ENCODE data around the gene TH. TPM values are rescaled to one million over a fixed set of nuclear protein-coding genes. Genes with fewer than 3 reads are reported as not detected.

TH gene
- polyA plus RNA-seq, 1 donor from 2014 or later = 3.6 TPM

DNA sequence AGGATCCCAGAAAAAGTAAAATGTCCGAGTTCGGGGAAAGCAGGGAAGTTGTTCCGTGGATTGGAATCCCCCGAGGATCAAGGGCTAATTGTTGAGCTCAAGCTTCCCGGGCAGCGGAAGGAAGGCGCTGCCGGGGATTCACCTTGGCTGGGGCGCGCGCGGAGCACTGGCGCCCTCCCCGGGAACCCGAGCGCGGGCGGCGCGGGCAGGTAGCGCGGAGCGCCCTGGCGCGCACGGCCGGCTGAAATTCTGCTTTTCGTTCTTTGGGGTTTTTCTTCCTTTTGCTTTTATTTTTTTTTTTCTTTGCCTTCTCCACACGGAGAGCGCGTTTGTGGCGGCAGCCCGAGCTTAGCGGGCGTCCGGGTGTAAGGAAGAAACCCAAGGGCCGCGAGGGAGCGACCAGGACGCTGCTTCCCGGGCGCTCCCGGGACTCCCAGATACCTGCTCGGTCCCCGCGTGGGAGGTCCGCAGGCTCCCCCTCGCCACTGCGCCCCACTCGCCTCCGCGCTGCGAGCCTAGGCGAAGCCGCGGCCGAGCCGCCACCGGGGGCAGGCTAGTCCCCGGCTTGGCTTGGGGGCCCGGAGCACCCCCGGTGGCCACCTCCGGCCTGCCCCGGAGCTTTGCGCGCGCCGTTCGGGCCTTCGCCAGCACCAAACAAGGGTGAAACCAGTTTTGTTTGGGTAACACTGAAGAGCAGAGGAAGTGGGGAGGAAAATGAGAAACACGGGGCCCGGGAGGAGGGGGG lies 27.6 kb downstream of the TH start:
- no peak overlapping the region for H3K27ac ChIP-seq (ENCODE audit: low read length)
- no peaks in the 10 kb centered on the region for H3K9me2 ChIP-seq (ENCODE audit: insufficient read depth, low read length)
- no peaks in the 10 kb centered on the region for H3K36me3 ChIP-seq (ENCODE audit: insufficient read depth, low read length)
- no peaks in the 10 kb centered on the region for H4K20me1 ChIP-seq (ENCODE audit: insufficient read depth)
- no peak overlapping the region for H3K9ac ChIP-seq (ENCODE audit: low read length)
- no peak overlapping the region for H3K4me2 ChIP-seq (ENCODE audit: low read length)
- peaks cover 89% of the 10 kb centered on the region for H3K27me3 ChIP-seq (ENCODE audit: insufficient read depth, low read depth, low read length)
- H3F3A ChIP-seq (ENCODE audit: insufficient read depth, low read length, poor library complexity, severe bottlenecking) = no peaks in the 10 kb centered on the region
- peak overlapping the region; percentile 37 for H3K4me3 ChIP-seq (ENCODE audit: low read length)
- no peak overlapping the region for H2AFZ ChIP-seq (ENCODE audit: low read depth, low read length)
- no peak for TF ChIP-seq SMC3 (conservative IDR thresholded peaks at IDR 0.05; ENCODE audit: poor library complexity)
- TF ChIP-seq REST (IDR thresholded peaks at IDR 0.05; ENCODE audit: borderline replicate concordance) = no peak
- peak; percentile 79 for TF ChIP-seq EZH2 (IDR thresholded peaks at IDR 0.05; ENCODE audit: borderline replicate concordance, insufficient read depth, low read length, poor library complexity, severe bottlenecking)
- H3K9me3 ChIP-seq (ENCODE audit: low read length) = no peaks in the 10 kb centered on the region
- H3K79me2 ChIP-seq (replicated peaks; ENCODE audit: insufficient read depth, low read length) = no peaks in the 10 kb centered on the region

- Histone ChIP-seq H2AFZ (ENCODE audit: low read depth, low read length) (no peak overlapping the region), H4K20me1 (ENCODE audit: insufficient read depth) (no peaks in the 10 kb centered on the region), H3K27me3 (ENCODE audit: insufficient read depth, low read depth, low read length) (peaks cover 92% of the 10 kb centered on the region), H3K4me2 (ENCODE audit: low read length) (no peak overlapping the region), H3K9ac (ENCODE audit: low read length) (no peak overlapping the region), H3K4me3 (ENCODE audit: low read length) (no peak overlapping the region), H3K36me3 (ENCODE audit: insufficient read depth, low read length) (no peaks in the 10 kb centered on the region), H3K27ac (ENCODE audit: low read length) (no peak overlapping the region), H3K79me2 (replicated peaks; ENCODE audit: insufficient read depth, low read length) (no peaks in the 10 kb centered on the region), H3K9me3 (ENCODE audit: low read length) (no peaks in the 10 kb centered on the region), H3K9me2 (ENCODE audit: insufficient read depth, low read length) (no peaks in the 10 kb centered on the region), H3F3A (ENCODE audit: insufficient read depth, low read length, poor library complexity, severe bottlenecking) (no peaks in the 10 kb centered on the region)
- TF ChIP-seq RAD21 (conservative IDR thresholded peaks at IDR 0.05) = no peak
- no peak for TF ChIP-seq EP300 (conservative IDR thresholded peaks at IDR 0.05; ENCODE audit: poor library complexity, severe bottlenecking)
- TF ChIP-seq MXI1 (conservative IDR thresholded peaks at IDR 0.05; ENCODE audit: poor library complexity, severe bottlenecking) = no peak
- no peak for TF ChIP-seq REST (IDR thresholded peaks at IDR 0.05; ENCODE audit: borderline replicate concordance)
- no peak for TF ChIP-seq TAF1 (IDR thresholded peaks at IDR 0.05; ENCODE audit: low read depth)
- no peak for TF ChIP-seq SMC3 (conservative IDR thresholded peaks at IDR 0.05; ENCODE audit: poor library complexity)
- TF ChIP-seq EZH2 (IDR thresholded peaks at IDR 0.05; ENCODE audit: borderline replicate concordance, insufficient read depth, low read length, poor library complexity, severe bottlenecking) = no peak
- TF ChIP-seq CTCF (IDR thresholded peaks at IDR 0.05; ENCODE audit: poor library complexity, severe bottlenecking) = no peak
- TF ChIP-seq POLR2AphosphoS5 (IDR thresholded peaks at IDR 0.05) = no peak
These were observed 28.2 kb downstream of the TH start for GRCh38 chr11:2143477-2143798.
